HG03097 (cell line): ENCODE data around the gene MEGF10.
"Not testable (repeated sequence)": the region's sequence is repeated elsewhere in the genome, so short reads cannot be mapped to it uniquely, and the experiment has no call there.

Experiments
- ATAC-seq: cut with Tn5 transposase; IDR thresholded peaks from one replicate; pipeline ENCODE4 v1.9.1; 2021; ENCODE audit not compliant: unreplicated experiment, low FRiP score

Gene MEGF10

GRCh38 chr5:127290019-127290945, at the start of gene MEGF10:
MEGF10 (plus strand) TSS chr5:127290796; CDS start chr5:127331309, 40,513 bp downstream.
- ATAC-seq, result no peak

- ATAC-seq, result no peak
These were observed 47.6 kb upstream of the MEGF10 start for GRCh38 chr5:127243011-127243410.

- no peak for ATAC-seq
These were observed 35.8 kb upstream of the MEGF10 start for GRCh38 chr5:127254729-127255284.

GRCh38 chr5:127256886-127257597, 33.6 kb upstream of the MEGF10 start:
- ATAC-seq, result no peak

- no peak for ATAC-seq
These were observed 29.9 kb upstream of the MEGF10 start for GRCh38 chr5:127260686-127261085.

- not testable (repeated sequence) for ATAC-seq
These were observed 25.1 kb upstream of the MEGF10 start for GRCh38 chr5:127265473-127265872.

- not testable (repeated sequence) for ATAC-seq
These were observed 22.3 kb upstream of the MEGF10 start for GRCh38 chr5:127268342-127268741.

GRCh38 chr5:127270713-127271112, 19.9 kb upstream of the MEGF10 start:
- not testable (repeated sequence) for ATAC-seq

GRCh38 chr5:127275641-127276193, 14.9 kb upstream of the MEGF10 start:
- ATAC-seq, result no peak

- no peak for ATAC-seq
These were observed 9.9 kb upstream of the MEGF10 start for GRCh38 chr5:127280491-127281220.

GRCh38 chr5:127281609-127282008, 9.0 kb upstream of the MEGF10 start:
- ATAC-seq, result no peak

GRCh38 chr5:127288676-127289075, 1.9 kb upstream of the MEGF10 start:
- no peak for ATAC-seq

- ATAC-seq, result no peak
These were observed 524 bp downstream of the MEGF10 start for GRCh38 chr5:127290946-127291693.

GRCh38 chr5:127292030-127292735, 1.6 kb downstream of the MEGF10 start:
- ATAC-seq, result no peak

- ATAC-seq, result no peak
These were observed 2.8 kb downstream of the MEGF10 start for GRCh38 chr5:127293373-127293772.

- ATAC-seq, result no peak
These were observed 4.2 kb downstream of the MEGF10 start for GRCh38 chr5:127294829-127295228.

- ATAC-seq, result no peak
These were observed 4.9 kb downstream of the MEGF10 start for GRCh38 chr5:127295454-127295853.

- ATAC-seq, result no peak
These were observed 5.7 kb downstream of the MEGF10 start for GRCh38 chr5:127296321-127296720.

GRCh38 chr5:127296894-127297293, 6.3 kb downstream of the MEGF10 start:
- not testable (repeated sequence) for ATAC-seq
